Muscle layer of duodenum (tissue), 2 donors: Measurements from ENCODE around the gene HS2ST1.

Source experiments
- H3K27ac ChIP-seq: one replicate; pipeline ENCODE4 v1.7.0; 2013; ENCODE audit warnings: mild to moderate bottlenecking, low read length
- H3K27me3 ChIP-seq: one replicate; pipeline ENCODE4 v1.7.0; 2013; ENCODE audit warnings: low read depth, mild to moderate bottlenecking, control low read depth, low read length
- H3K36me3 ChIP-seq, 2 donors: one replicate each; pipeline ENCODE4 v1.7.0; 2013; ENCODE audit warnings: low read length in 2 of 2, control low read depth in 1 of 2, mild to moderate bottlenecking in 1 of 2; ENCODE audit not compliant: insufficient read depth in 2 of 2, control insufficient read depth in 1 of 2
- H3K4me1 ChIP-seq, 2 donors: one replicate each; pipeline ENCODE4 v1.7.0; 2013; ENCODE audit warnings: low read length in 2 of 2, mild to moderate bottlenecking in 2 of 2, control low read depth in 1 of 2, moderate library complexity in 1 of 2; ENCODE audit not compliant: insufficient read depth in 2 of 2, control insufficient read depth in 1 of 2
- H3K4me3 ChIP-seq, 2 donors: one replicate each; pipeline ENCODE4 v1.7.0; 2013; ENCODE audit warnings: low read length in 2 of 2, low read depth in 1 of 2, mild to moderate bottlenecking in 1 of 2
- H3K9me3 ChIP-seq, 2 donors: one replicate each; pipeline ENCODE4 v1.7.0; 2013; ENCODE audit warnings: low read length in 2 of 2, control low read depth in 1 of 2, mild to moderate bottlenecking in 1 of 2; ENCODE audit not compliant: control insufficient read depth in 1 of 2
- donor health status: healthy.

HS2ST1 gene

DNA sequence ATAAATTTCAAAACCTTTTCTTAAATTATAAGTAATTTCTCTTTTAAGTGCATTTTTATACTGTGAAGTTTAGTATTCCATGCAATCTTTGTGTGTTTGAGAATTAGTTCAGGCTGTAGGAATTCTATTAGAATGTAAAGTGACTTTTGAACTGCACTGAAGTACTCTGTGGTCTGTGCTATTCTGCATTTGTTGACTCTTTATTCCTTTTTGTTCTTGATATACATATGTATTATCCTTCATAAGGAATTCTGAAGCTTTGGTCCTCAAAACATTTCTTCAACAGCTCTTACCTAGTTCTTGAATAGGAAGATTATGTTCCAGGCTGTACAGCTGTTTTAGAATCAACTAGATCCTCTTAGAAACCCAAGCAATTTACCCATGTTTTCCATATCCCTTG lies 158.0 kb downstream of the HS2ST1 start:
- H3K9me3 ChIP-seq, result no peaks in the 10 kb centered on the region
- H3K4me1 ChIP-seq, result no peaks in the 10 kb centered on the region
- no peaks in the 10 kb centered on the region for H3K27me3 ChIP-seq
- no peak overlapping the region for H3K27ac ChIP-seq
- no peak overlapping the region for H3K4me3 ChIP-seq
- H3K36me3 ChIP-seq, result no peaks in the 10 kb centered on the region

DNA sequence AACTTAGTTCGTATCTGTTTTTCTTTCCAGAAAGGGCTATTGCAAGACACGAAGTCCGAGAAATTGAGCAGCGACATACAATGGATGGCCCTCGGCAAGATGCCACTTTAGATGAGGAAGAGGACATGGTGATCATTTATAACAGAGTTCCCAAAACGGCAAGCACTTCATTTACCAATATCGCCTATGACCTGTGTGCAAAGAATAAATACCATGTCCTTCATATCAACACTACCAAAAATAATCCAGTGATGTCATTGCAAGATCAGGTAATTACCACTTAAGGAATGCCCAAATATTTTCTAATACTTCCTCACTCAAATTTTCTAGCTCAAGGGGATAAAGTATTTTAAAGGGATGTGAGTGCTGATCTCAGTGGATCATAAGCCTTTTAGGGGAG lies 158.5 kb downstream of the HS2ST1 start:
- Histone ChIP-seq H3K27me3 (no peaks in the 10 kb centered on the region), H3K27ac (no peak overlapping the region), H3K4me3 (no peak overlapping the region), H3K9me3 (no peaks in the 10 kb centered on the region), H3K4me1 (no peaks in the 10 kb centered on the region), H3K36me3 (no peaks in the 10 kb centered on the region)

GRCh38 chr1:87074001-87074795 lies 159.8 kb downstream of the HS2ST1 start:
- Histone ChIP-seq H3K4me1 (no peaks in the 10 kb centered on the region), H3K4me3 (no peak overlapping the region), H3K27ac (no peak overlapping the region), H3K9me3 (no peaks in the 10 kb centered on the region), H3K36me3 (no peaks in the 10 kb centered on the region), H3K27me3 (no peaks in the 10 kb centered on the region)

- Histone ChIP-seq H3K4me3 (no peak overlapping the region), H3K27ac (no peak overlapping the region), H3K9me3 (no peaks in the 10 kb centered on the region), H3K36me3 (no peaks in the 10 kb centered on the region), H3K27me3 (no peaks in the 10 kb centered on the region), H3K4me1 (no peaks in the 10 kb centered on the region)
Observed at GRCh38 chr1:87077959-87078639, 163.7 kb downstream of the HS2ST1 start.

- Histone ChIP-seq H3K4me3 (no peak overlapping the region), H3K27me3 (no peaks in the 10 kb centered on the region), H3K4me1 (no peaks in the 10 kb centered on the region), H3K36me3 (no peaks in the 10 kb centered on the region), H3K9me3 (no peaks in the 10 kb centered on the region), H3K27ac (no peak overlapping the region)
Observed at GRCh38 chr1:87084244-87084836, 169.9 kb downstream of the HS2ST1 start.

GRCh38 chr1:87086120-87086519 lies 171.7 kb downstream of the HS2ST1 start:
- no peak overlapping the region for H3K27ac ChIP-seq
- H3K36me3 ChIP-seq, result no peaks in the 10 kb centered on the region
- H3K4me1 ChIP-seq, result no peaks in the 10 kb centered on the region
- no peaks in the 10 kb centered on the region for H3K9me3 ChIP-seq
- H3K4me3 ChIP-seq, result no peak overlapping the region
- H3K27me3 ChIP-seq, result no peaks in the 10 kb centered on the region

GRCh38 chr1:87089070-87089736 lies 174.8 kb downstream of the HS2ST1 start:
- no peak overlapping the region for H3K27ac ChIP-seq
- no peak overlapping the region for H3K4me3 ChIP-seq
- no peaks in the 10 kb centered on the region for H3K4me1 ChIP-seq
- H3K36me3 ChIP-seq, result no peaks in the 10 kb centered on the region
- no peaks in the 10 kb centered on the region for H3K9me3 ChIP-seq
- H3K27me3 ChIP-seq, result no peaks in the 10 kb centered on the region

- Histone ChIP-seq H3K4me1 (no peaks in the 10 kb centered on the region), H3K27ac (no peak overlapping the region), H3K9me3 (no peaks in the 10 kb centered on the region), H3K27me3 (no peaks in the 10 kb centered on the region), H3K36me3 (no peaks in the 10 kb centered on the region), H3K4me3 (no peak overlapping the region)
Observed at GRCh38 chr1:87089823-87090222, 175.4 kb downstream of the HS2ST1 start.

DNA sequence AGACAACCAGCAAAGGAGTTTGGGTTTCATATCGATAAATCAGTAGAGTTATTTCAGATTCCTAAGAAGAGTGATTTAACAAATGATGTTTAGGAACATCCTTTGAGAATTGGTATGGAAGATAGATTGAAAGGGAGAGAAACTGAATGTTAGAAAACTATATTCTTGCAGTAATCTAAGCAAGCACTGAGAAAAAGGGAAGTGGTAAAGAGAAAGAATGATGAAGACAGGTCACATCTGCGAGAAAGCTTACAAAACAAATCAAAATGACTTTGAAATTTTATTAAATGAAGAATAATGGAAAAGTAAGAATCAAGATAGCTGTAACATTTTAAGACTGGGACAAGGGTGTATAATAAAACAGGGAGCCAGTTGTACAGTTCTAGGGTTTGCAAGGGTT lies 177.0 kb downstream of the HS2ST1 start:
- H3K4me3 ChIP-seq, result no peak overlapping the region
- H3K27me3 ChIP-seq, result no peaks in the 10 kb centered on the region
- H3K4me1 ChIP-seq, result no peaks in the 10 kb centered on the region
- no peak overlapping the region for H3K27ac ChIP-seq
- H3K9me3 ChIP-seq, result no peaks in the 10 kb centered on the region
- no peaks in the 10 kb centered on the region for H3K36me3 ChIP-seq

DNA sequence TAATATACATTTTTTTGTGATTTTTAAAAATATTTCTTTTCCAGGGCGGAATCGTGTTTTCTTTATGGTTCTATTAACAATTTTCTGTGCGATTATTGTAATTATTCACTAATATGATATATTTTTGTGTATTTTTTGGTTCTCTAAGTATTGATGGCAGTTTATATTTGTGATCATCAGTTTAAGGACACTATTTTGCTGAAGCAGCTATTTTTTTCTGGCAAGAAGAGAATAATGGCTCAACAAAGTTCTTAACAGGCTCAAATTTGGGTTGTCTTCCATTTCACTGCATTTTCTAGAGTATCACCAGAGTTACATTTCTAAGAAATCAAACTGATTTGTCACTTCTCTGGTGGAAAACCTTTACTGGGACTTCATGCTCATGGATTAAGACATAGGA lies 178.4 kb downstream of the HS2ST1 start:
- no peaks in the 10 kb centered on the region for H3K27me3 ChIP-seq
- no peaks in the 10 kb centered on the region for H3K36me3 ChIP-seq
- H3K4me3 ChIP-seq, result no peak overlapping the region
- H3K4me1 ChIP-seq, result no peaks in the 10 kb centered on the region
- no peak overlapping the region for H3K27ac ChIP-seq
- no peaks in the 10 kb centered on the region for H3K9me3 ChIP-seq

DNA sequence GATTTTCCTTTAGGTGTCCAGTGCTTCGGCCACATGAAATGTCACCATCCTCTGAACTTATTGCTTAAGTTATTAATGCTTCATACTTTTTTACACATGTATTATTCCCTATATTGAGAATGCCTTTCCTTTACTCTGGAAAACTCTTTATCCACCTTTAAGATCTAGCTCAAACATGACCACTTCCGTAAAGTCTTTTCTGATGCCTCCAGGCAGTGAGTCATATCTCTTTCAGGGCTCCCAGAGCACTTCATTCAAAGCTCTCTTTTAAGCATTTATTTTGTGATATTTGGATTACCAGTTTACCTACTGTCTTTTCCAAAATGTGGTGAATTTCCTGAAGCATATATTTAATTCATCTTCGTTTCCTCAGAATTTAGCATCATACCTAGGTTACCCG lies 178.9 kb downstream of the HS2ST1 start:
- Histone ChIP-seq H3K9me3 (no peaks in the 10 kb centered on the region), H3K4me1 (no peaks in the 10 kb centered on the region)

More for the DNA sequence above, 178.9 kb downstream of the HS2ST1 start:
- Histone ChIP-seq H3K27ac (no peak overlapping the region), H3K27me3 (no peaks in the 10 kb centered on the region), H3K36me3 (no peaks in the 10 kb centered on the region), H3K4me3 (no peak overlapping the region)
